Activated CD8-positive, alpha-beta memory T cell treated with anti-CD3 and anti-CD28 coated beads, Interleukin-2, amount 50 U/mL, for 48 hours (primary cell): ENCODE data around the gene RTP3.

ENCODE experiments used
- DNase-seq: peaks from one replicate; pipeline ENCODE4 v3.0.0-alpha.2; 2020

Gene RTP3

DNA sequence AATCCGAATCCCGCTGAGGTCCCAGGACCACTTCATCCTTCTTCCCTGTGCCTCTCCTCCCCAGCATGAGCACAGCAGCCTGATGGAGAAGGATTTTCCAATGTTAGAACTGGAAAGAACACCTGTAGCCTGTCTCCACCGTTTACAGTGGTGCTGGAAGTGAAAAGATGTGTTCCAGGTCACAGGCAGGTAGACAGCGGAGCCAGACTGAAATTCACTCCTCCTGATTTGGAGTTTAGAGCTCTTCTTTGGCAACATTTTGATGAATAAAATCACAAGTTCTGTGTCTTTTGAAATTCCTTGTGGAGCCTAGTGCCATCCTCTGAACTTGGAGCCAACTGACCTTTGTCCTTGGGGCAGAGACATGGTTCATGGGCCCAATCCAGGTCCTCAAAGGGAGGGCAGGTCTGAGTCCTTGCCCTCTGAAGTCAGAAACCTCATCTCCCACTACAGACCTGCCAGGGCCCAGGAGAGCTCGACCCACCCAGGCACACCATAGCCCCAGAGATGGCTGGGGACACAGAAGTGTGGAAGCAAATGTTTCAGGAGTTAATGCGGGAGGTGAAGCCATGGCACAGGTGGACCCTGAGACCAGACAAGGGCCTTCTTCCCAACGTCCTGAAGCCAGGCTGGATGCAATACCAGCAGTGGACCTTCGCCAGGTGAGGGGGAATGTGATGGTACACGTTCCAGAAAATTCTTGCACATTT is at the start of gene RTP3:
RTP3 (plus strand) TSS at position 421 of the 710 bp plus-strand sequence; CDS start at position 508, 87 bp downstream.
- no peak for DNase-seq

DNA sequence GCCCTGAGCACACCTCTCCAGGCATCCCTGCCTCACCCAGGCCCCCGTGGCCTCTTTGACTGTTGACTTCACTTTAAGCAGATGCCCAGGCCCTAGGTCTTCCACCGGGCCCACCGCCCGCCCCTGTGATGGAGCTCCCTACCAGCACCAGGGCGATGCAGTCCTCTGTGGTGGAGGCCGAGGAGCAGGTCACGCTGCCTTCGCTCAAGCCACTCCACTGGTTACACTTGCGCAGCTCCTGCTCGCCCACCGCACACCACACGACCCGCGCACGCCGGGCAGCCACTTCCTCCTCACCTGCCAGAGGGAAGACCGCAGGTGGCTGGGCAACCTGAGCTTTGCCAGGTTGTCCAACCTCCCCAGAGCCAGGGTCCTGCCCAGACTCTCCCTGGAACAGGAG is 49.1 kb upstream of the RTP3 start:
- DNase-seq: no peak

DNA sequence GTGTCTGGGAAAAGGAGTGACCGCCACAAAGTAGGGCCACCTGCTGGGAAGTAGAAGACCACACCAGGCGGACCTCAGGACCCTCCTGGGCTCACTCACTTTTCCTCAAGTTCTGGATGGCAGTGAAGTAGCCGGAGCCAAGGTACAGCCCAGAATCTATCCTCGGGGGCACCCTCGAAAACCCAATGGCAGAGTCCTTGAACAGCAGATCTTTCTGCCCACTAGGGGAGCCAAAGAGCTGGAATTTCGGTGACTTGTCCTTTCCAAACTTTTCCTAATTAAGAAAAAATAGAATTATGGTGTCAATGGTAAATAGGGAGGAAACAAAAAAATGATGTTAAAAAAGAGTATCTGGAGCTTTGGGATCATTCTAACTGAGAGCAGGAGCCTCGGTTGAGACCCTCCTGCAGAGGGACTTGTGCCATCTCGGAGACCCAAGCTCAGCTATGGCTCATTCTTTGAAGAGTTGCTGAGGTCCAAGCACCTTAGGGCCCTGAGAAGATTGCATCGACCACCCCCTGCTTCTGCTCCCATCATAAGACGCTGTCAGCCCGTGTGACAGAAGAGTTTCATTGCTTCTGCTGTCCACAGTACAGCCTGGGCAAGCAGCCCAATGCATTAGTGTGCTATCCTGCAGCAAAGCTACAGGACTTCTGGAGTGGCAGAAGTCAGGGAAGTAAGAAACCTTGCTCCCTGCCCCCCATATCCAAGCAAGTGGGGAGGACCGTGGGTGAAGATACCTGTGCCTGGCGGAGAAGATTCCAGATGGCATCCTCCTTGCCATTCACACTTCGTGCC is 47.8 kb upstream of the RTP3 start:
- no peak for DNase-seq

DNA sequence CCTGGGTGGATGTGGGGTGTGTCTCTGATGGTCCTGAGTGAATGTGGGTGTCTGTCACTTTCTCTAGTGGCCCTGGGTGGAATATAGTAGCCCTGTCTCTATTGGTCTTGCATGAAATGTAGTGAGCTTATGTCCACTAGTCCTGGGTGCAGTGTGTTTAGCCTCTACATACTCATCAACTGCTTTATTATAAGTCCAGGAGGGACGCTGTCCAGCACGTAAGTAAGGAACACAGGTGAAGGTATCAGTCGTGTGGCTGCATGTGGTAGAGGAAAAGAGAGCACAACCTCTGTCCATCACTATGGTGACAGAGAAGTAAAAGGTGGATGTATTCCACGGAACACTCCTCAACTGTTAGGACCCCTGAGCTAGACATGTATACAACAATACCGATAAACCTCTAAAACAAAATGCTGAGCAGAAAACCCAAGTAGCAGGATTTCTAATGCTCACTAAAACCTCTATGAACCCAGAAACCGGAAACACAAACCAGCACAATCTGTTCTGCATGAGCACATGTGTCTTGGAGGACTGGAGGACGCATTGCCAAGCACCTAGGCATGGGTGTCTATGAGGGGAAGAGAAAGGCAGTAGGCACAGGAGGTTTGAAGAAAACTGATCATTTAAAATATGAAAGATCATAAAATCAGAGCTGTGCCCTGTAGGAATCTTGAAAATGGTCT is 44.1 kb upstream of the RTP3 start:
- peak; percentile 29 for DNase-seq

DNA sequence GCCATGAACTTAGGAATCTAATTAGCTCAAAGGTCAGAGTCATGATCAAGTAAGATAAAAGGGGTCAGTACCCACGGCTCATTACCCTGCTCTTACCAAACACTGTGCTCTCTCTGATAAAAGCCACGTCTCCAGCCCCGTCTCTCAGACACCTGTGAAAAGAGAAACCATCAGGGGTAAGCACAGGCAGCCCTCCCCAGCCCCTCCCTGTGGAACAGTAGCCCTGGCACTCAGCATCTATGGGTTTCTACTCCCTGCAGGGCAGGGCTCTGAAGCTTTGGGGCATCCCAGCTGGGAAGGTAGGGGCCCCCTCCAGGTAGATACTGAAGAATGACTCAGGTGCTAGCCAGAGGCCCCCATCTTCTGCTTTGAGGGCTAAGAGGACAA is 43.6 kb upstream of the RTP3 start:
- peak; percentile 28 for DNase-seq

DNA sequence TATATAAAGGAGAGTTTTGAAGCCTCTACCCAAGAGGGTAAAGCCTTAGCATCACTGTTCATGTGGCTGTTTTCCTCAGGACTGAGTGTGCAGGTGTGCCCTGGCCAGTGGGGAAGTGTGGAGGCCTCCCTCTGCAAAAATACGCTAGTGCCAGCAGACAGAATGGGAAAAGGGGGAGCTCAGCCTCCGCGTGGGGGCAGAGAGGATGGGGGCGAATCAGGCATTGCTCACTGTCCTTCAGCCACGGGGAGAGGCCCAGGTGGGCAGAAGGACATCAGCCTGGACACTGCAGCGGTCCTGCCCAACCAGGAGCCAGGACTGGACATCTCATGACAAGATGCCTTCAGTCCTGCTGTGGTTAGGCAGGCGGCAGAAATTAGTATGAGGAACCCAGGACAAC is 43.2 kb upstream of the RTP3 start:
- no peak for DNase-seq

DNA sequence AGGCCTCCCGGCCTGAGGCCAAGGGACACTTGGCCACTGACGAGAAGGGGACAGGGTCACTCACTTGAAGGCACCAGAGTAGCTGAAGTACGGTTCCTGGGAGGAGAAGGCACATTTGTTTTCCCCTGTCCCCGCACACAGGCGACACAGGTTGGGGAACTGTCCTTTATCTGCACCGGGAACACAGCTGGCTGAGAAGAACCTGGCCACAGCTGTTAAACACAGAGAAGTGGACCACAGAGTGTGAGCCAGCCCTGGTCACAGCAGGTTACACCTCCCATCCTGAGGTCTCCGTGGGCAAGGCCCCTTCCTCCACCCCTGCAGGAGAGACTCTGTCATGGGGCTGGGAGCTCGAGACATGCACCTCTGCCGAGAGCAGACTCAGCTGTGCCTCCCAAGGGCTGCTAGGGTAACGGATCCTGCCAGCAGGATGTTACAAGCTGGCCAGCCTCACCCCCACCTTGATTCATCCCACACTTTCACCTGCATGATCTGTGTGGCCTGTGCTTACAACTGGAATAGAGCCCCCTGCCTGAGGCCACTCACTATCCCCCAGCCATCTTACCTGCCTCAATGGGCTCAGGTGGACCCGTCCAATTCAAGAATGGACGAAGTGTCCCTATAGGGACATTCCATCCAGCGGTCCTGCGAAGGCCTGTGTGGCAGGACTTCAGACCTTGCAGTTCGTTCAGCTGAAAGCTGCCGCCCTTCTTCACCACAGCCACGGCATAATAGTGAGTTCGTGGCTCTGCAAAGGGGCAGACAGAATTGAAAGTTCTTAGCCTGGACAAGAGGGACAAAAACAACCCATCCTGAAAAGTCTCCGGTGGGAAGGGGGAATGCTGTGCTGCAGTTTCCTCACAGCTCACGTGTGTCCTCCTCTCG is 42.3 kb upstream of the RTP3 start:
- peak; percentile 42 for DNase-seq

DNA sequence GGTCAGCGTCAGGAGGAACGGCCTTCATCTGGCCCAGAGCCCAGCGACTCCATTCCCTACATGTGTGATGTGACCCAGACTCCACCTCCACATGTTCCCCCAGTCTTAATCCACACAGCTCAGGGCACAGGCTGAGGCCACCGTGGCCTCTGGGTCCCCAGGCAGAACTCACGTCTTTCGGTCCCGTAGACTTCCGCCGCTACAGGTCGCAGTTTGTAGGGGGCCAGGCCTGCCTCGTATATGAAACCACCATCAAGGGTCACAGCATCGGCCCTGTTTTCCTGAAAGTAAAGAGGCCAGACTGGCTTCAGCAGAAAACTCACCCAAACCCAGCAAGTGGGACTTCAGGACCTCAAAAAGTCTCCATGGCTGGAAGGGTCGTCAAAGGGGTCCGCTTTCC is 41.7 kb upstream of the RTP3 start:
- DNase-seq: peak; percentile 32

DNA sequence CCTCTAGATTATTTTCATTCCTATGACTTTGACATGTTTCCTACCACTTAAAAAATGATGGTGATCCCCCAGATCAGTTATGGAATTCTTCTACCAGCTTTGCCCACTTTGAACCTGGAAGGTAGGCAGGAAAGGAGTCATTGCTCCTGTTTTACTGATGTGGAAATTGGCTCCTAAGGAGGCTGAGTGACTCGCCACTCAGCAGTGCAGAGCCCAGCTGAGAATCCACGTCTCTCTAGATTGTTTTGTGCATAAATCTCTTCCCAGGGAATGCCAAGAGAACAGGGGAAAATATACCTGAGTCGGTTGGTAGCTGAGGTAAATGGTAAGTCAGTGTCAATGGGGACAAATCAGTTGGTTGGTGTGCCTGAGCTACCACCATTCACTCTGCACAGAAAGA is 37.7 kb upstream of the RTP3 start:
- no peak for DNase-seq

DNA sequence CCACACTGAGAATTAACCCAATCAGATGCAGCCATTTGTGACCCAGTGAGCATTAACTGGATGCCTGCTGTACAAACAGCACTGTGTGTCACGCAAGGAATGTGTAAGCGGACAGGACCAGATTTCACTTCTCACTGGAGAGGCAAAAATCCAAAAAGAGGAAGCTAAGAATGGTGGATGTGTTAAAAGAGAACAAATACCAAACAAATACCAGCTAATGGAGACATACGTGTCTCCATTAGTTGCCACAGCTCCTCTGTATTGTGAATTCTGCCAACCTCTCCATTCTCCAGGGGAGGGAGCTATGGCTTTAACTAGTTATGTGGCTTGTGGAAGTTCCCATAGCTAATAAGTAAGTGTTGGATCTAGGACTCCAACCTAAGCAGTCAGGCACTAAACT is 35.7 kb upstream of the RTP3 start:
- no peak for DNase-seq

DNA sequence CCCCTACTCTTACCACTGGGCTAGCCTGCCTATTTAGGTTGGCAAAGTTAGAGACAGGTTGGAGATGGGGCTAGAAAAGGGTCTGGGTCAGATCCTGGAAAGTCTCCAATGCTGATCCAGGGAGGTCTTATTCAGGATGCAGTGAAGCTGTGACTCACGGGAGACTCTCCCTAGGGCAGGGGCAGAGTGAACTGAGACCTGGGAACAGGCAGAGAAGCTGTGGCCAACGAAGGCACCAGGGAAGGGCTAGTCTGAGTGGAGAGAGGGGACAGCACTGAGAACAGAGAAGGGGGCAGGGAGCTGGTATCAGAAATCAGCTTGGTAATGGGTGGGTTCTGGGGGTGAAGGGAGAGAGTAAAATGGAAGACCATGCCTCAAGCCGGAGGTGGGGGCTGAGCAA is 35.3 kb upstream of the RTP3 start:
- DNase-seq: peak; percentile 37

DNA sequence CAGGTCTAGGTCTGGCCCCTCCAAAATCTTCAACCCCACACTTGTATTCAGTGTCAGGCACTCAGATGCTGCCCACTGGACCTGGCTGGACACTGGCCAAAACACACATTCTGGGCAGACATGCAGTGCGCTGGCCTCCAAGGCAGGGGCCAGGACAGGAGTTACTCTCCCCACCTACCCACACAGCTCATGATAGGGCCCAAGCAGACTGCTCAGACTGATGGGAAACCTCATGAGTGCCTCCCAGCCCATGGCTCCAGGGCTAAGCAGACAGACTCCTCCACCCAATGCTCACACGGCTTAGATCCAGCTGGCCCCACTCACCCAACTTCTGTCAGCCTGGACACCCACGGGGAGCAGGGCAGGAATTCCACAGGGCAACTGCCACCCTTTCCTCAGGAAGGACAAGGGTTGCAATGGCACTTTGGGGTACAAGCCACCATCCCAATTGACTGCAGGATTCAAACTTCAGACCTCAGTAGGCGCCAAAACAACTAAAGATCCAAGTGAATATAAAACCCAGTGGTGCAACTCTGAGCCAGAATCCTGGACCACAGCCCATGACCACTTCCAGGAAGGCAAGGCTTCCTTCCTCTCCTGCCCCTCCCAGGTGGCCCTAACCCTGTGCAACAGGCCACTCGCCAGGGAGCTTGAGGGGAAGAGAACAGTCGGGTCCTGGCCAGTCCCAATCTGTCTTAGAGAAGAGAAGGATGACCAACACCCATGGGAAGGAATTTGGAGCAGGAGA is 34.5 kb upstream of the RTP3 start:
- peak; percentile 30 for DNase-seq

DNA sequence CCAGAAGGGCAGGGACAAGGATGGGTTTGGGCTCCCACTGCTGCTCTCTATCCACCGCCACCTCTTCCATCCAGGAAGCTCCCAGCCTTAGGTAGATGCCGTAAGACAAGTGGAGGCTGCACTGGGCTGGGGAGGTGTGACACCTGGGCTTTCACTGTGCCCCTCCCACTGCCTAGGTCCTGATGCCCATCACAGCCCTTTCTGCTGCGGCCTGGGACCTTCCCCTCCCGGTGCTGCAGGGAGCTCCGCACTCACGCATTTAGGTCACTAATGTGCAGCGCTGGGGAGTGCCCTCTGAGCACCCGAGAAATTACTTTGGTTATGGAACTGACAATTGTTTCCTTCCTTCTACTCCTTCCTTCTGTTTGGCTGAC is 33.9 kb upstream of the RTP3 start:
- peak; percentile 33 for DNase-seq

DNA sequence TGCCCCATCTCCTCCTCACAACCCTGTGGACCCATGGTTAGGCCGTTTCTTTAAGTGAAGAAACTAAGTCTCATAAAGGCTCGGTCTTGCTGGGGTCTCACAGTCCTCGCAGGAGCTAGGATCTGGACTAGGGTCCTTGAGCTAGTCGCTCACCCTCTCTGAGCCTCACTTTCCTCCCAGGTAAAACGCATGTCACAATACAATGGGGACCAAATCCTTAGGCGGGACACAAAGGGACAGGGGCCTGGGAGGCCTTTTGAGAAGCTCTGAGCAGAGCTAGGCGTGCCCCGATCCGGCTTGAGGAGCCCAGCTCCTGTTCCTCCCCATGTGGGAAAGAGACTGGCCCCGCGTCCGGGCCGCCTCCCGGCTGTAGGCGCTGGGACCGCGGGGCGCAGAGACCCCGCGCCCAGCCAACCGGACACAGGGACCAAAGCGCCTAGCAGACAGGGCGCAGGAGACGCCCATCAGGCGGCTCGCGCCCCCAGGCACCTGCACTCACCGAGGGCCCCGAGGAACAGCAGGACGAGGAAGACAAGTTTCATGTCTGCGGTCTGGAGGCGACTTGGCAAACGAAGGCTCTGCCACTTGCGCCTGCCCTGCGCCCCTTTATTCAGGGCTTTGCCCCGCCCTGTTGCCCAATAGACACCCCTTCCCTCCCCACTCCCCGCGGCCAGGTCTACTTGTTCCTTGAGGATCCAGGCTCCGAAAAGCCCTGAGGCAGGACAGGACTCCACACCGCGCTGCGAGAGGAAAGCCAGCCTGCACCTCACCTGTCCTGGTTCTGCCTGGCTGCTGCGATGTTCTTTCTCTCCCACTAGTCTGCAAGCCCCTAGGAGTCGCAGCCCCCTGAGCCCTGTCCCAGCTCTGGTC is 33.2 kb upstream of the RTP3 start, which contains the start of gene LTF:
LTF (minus strand) TSS at position 580 of the 870 bp plus-strand sequence; CDS start at position 542, 38 bp downstream.
- DNase-seq: peak; percentile 49

DNA sequence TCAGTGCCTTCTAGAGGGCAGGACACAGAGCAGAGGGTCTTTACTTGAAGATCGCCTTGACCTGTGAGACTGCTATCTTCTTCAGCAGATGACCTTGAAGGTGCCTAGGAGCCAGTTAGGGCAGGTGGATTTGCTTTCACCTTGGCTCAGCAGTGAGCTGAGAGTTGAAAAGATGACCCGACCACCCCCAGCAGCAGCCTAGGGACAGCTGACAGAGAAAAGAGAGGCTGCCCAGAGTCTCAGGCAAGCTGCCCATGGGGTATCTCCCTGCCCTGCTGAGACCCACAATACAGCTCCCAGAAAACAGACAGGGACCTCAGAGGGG is 32.6 kb upstream of the RTP3 start:
- no peak for DNase-seq

DNA sequence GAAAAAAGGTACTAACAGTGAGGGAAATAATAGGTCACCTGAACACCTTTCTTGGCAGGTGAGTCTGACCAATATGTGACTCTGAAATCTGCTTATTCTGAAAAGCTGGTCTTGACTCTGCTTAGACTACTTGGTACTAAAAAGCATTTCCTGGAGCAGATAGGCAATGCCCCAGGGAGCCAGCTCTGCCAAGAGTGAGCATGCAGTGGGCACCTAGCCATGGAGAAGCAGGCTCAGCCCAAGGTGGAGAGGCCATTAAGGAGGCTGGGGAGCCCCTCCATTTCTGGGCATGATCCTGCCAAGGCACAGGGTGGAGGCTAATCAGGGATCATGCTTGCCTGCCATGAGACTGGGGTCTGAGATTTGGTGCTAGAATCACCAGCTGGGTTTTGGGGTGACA is 31.5 kb upstream of the RTP3 start:
- DNase-seq: peak; percentile 35

DNA sequence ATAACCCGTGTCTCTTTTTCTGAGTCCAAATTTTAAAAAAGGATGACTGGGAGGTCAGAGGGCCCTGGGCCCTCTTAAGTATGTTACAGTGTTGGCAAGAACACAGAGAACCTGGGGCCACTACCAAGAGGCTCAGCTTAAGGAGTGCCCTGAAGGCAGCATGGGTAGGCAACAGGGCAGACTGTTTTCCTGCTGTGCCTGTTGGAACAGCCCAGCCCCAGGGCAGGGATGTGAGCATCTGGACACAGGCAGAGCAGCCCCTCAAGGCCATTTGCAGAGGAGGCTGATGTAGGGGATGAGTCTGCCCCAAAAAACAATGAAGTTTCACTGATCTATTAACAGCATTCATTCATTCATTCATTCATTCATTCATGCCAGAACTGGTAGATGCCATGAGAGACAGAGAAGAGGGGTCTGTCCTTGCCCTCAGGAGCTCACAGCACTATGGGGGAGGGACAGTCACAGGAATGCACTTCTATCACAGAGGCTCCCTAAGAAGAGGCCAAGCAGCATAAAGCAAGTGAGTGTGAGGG is 30.8 kb upstream of the RTP3 start:
- peak; percentile 23 for DNase-seq

DNA sequence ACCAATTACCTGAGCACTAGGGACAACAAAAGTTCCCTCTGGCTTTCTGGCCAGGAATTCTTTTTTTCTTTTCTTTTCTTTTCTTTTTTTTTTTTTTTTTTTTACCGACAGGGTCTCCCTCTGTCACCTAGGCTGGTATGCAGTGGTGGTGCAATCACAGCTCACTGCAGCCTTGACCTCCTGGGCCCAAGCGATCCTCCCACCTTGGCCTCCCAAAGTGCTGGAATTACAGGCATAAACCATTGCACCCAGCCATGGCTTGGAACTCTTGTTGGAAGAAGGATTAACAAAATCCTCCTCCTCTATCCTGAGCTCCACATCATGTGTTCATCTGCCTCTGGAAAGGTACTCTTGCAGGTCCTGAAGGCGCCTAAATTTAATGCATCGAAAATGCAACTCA is 30.2 kb upstream of the RTP3 start:
- no peak for DNase-seq

DNA sequence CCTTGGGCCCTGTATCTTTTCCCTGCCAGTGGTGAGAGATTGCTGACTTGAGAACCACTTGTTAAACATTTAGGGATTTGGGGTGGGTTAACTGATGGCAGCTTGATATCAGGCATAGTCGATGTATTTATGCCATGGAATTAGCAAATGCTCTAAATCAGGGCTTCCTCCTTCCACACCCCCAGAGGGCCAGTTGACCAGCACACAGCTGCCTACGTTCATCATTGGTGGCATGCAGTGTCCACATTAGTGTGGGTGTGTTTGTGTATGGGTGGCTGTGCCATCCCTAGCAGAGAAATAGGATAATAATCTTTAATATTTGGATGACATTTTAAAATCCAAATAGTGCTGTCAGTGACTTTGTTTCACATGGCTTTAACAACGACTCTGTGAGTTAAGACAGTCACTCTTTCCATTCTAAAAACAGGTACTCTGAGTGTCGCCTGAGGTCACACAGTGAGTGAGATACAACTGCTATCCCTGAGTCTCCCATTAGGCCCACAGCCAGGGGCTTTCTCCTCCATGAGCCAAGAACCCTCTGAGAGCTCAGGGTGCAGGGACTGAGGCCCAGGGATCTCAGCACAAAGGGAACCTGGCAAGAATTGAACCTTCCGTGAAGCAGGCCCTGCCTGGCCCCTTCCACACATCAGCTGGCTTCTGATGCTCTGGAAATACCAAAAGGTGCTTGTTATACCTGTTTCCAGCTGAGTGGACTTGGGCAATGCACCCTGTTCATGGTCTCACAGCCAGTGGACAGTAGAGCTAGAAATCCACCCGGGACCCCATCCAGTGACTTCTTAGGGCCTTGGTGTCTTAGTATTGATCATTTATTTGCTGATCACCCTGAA is 28.8 kb upstream of the RTP3 start:
- peak; percentile 33 for DNase-seq
